Body of pancreas (tissue), 4 donors: ENCODE results near the gene CFAP157. TPM values are rescaled to one million over a fixed set of nuclear protein-coding genes. Genes with fewer than 3 reads are reported as not detected.

Experiments used
- ATAC-seq: fragments of 150-250 bp; one replicate; pipeline ENCODE4 v1.9.1; 2016
- DNase-seq, 4 donors: peaks; one replicate each; pipeline ENCODE4 v3.0.0-alpha.2; 2019
- H3K27ac ChIP-seq, 4 donors: fragments of 200-600 bp; sonication (generic); 1 replicate in 3 of 4; 2 replicates in 1 of 4; pipeline versions ENCODE4 v1.5.1 to v1.6.1; 2016 to 2019; ENCODE audit warnings: mild to moderate bottlenecking in 1 of 4, mixed read lengths in 1 of 4, moderate library complexity in 1 of 4
- H3K27me3 ChIP-seq, 2 donors: fragments of 200-600 bp; sonication (generic); one replicate each; pipeline ENCODE4 v1.6.0; 2016; ENCODE audit warnings: mild to moderate bottlenecking in 1 of 2
- H3K36me3 ChIP-seq, 2 donors: fragments of 200-600 bp; sonication (generic); replicated peaks in 1 of 2; 2 replicates each; pipeline ENCODE4 v1.5.1; 2016; ENCODE audit warnings: low read depth in 2 of 2; ENCODE audit not compliant: insufficient read depth in 1 of 2
- H3K4me1 ChIP-seq: fragments of 200-600 bp; sonication (generic); one replicate; pipeline ENCODE4 v1.6.0; 2016
- H3K4me3 ChIP-seq, 2 donors: fragments of 200-600 bp; sonication (generic); 1 replicate in 1 of 2; 2 replicates in 1 of 2; pipeline ENCODE4 v1.5.1; 2016 to 2019
- H3K9me3 ChIP-seq, 3 donors: fragments of 200-600 bp; sonication (generic); 1 replicate in 2 of 3; 2 replicates in 1 of 3; pipeline ENCODE4 v1.5.1; 2016
- POLR2A ChIP-seq, 3 donors: fragments of 450-650 bp; IDR thresholded peaks; one replicate each; pipeline ENCODE4 v1.6.1; 2016; ENCODE audit warnings: antibody characterized with exemption in 3 of 3, mild to moderate bottlenecking in 2 of 3
- WGBS, 2 donors: methylation state at CpG; one replicate each; pipeline ENCODE4 v1.1.5; 2017; 5-methylcytosine and 5-hydroxymethylcytosine counted together
- intact Hi-C: fragments of 100-400 bp; cut with DNase I; formaldehyde crosslinking; loops from one replicate; pipeline ENCODE4 v1.15.1; 2023
- total RNA-seq, 2 donors: library from RNA; depleted of rRNA; stranded (reverse); fragments of >200 nt; gene quantifications; one replicate each; pipeline ENCODE4 v1.1.0, GENCODE V29; 2016
- TF ChIP-seq, protein P1 (sequence below), 7 experiments: fragments of 450-650 bp in 4 of 7; fragments of 200-600 bp in 3 of 7; sonication (generic) in 3 of 7; IDR thresholded peaks; one replicate each; pipeline ENCODE4 v1.5.1; 2016 to 2019; ENCODE audit warnings: antibody characterized with exemption in 7 of 7

CFAP157 gene
- total RNA-seq, 2 donors from 2014 or later: 2.3 TPM

- intact Hi-C loops: no loop called here
- Histone ChIP-seq H3K9me3 (no peaks in the 10 kb centered on the region), H3K4me3 (no peak overlapping the region), H3K36me3 (no peaks in the 10 kb centered on the region), H3K27ac (no peak overlapping the region), H3K27me3 (no peaks in the 10 kb centered on the region), H3K4me1 (peaks cover 22% of the 10 kb centered on the region)
- DNase-seq (no peak), ATAC-seq (no peak)
- no peak for TF ChIP-seq POLR2A (IDR thresholded peaks at IDR 0.05)
- TF ChIP-seq, protein P1, sequence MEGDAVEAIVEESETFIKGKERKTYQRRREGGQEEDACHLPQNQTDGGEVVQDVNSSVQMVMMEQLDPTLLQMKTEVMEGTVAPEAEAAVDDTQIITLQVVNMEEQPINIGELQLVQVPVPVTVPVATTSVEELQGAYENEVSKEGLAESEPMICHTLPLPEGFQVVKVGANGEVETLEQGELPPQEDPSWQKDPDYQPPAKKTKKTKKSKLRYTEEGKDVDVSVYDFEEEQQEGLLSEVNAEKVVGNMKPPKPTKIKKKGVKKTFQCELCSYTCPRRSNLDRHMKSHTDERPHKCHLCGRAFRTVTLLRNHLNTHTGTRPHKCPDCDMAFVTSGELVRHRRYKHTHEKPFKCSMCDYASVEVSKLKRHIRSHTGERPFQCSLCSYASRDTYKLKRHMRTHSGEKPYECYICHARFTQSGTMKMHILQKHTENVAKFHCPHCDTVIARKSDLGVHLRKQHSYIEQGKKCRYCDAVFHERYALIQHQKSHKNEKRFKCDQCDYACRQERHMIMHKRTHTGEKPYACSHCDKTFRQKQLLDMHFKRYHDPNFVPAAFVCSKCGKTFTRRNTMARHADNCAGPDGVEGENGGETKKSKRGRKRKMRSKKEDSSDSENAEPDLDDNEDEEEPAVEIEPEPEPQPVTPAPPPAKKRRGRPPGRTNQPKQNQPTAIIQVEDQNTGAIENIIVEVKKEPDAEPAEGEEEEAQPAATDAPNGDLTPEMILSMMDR (IDR thresholded peaks at IDR 0.05): no peak
- WGBS, 2 donors: 50 to 70% methylated on average over 3 to 5 of the region's 5 CpGs
Measured at GRCh38 chr9:127707766-127708165, 978 bp downstream of the CFAP157 start.

DNA sequence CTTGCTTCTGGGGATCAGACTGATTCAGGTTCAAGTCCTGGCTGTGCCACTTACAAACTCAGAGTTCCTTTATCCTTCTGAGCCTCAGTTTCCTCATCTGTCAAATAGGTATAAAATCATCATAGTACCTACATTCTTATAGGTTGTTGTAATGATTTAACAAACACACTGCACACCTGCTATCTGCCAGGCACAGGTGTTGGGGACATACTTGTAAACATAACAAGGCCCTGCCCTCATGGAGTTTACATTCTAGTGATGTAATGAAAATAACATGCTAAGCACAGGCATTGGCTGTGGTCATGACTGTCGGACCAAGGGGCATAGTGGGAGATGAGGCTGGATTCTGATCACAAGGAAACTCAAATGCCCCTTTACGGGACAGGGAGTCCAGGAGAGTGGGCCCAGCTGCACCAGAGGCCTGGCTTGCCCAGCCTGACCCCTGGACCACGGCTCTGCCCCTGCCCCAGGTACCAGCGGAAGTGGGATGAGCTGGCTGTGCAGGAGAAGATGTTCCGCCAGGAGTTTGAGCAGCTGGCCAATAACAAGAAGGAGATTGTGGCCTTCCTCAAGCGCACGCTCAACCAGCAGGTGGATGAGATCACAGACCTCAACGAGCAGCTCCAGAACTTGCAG is 2.3 kb downstream of the CFAP157 start:
- ATAC-seq (no peak), DNase-seq (no peak)
- WGBS, 2 donors: 88 to 91% methylated on average over 8 of the region's 8 CpGs
- Histone ChIP-seq H3K9me3 (no peaks in the 10 kb centered on the region), H3K4me3 (no peak overlapping the region), H3K27me3 (no peaks in the 10 kb centered on the region), H3K36me3 (no peaks in the 10 kb centered on the region), H3K27ac (no peak overlapping the region), H3K4me1 (peaks cover 27% of the 10 kb centered on the region)
- intact Hi-C loops: no loop called here
- no peak for TF ChIP-seq POLR2A (IDR thresholded peaks at IDR 0.05)

DNA sequence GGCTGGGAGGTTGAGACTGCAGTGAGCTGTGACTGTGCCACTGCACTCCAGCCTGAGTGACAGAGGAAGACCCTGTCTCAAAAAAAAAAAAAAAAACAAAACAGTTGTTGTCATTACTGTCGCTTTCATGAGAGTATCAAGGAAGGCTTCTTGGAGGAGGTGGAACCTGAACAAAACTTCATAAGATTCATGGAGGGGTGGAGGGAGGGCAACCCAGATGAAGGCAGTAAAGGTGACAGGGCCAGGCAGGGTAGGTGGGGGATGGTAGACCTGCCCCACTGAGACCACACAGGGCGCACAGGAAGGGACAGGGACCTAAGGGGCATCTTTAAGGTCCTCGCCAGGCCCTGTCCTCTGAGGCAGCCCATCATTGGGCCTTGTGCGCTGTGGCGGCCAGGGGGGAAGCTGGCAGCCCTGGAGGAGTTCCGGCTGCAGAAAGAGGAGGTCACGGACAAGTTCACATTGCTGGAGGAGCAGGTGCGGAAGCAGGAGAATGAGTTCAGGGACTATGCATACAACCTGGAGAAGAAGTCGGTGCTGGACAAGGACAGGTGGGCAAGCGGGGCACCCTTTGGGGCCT is 3.5 kb downstream of the CFAP157 start:
- intact Hi-C loops: no loop called here
- H3K27ac ChIP-seq: no peak overlapping the region
- ATAC-seq (no peak), DNase-seq (no peak)
- no peak for TF ChIP-seq POLR2A (IDR thresholded peaks at IDR 0.05)
- TF ChIP-seq, protein P1 (IDR thresholded peaks at IDR 0.05): no peak
- no peak overlapping the region for H3K4me3 ChIP-seq
- H3K9me3 ChIP-seq: no peaks in the 10 kb centered on the region
- no peaks in the 10 kb centered on the region for H3K36me3 ChIP-seq
- WGBS, 2 donors: 90 to 96% methylated on average over 10 of the region's 10 CpGs
- H3K4me1 ChIP-seq: peaks cover 29% of the 10 kb centered on the region
- no peaks in the 10 kb centered on the region for H3K27me3 ChIP-seq

DNA sequence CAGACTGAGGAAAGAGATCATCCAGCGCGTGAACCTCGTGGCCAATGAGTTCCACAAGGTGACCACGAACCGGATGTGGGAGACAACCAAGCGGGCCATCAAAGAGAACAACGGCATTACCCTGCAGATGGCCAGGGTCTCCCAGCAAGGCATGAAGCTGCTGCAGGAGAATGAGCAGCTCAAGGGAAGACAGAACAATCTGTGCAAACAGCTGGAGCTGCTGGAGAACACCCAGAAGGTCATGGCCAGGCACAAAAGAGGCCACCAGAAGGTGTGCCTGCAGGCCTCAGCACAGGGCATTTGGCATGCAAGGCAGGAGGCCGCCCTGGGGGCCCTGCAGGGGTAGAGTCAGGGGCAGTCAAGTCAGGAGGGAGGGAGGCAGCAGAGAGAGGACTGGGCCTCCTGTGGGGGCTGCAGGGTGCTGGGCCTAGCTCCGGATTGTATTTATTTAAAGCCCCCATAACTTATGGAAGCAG is 4.5 kb downstream of the CFAP157 start:
- intact Hi-C loops: no loop called here
- DNase-seq (no peak), ATAC-seq (no peak)
- TF ChIP-seq, protein P1 (IDR thresholded peaks at IDR 0.05): no peak
- TF ChIP-seq POLR2A (IDR thresholded peaks at IDR 0.05): no peak
- Histone ChIP-seq H3K4me3 (no peak overlapping the region), H3K4me1 (peaks cover 23% of the 10 kb centered on the region), H3K9me3 (no peaks in the 10 kb centered on the region), H3K36me3 (no peaks in the 10 kb centered on the region), H3K27me3 (no peaks in the 10 kb centered on the region), H3K27ac (no peak overlapping the region)
- 68 to 100% methylated on average over 1 to 9 of the region's 9 CpGs for WGBS, 2 donors

GRCh38 chr9:127711831-127712274 is 5.1 kb downstream of the CFAP157 start:
- Histone ChIP-seq H3K27me3 (no peaks in the 10 kb centered on the region), H3K36me3 (no peaks in the 10 kb centered on the region), H3K4me1 (peaks cover 19% of the 10 kb centered on the region), H3K9me3 (no peaks in the 10 kb centered on the region), H3K27ac (no peak overlapping the region), H3K4me3 (no peak overlapping the region)
- intact Hi-C loops: no loop called here
- no peak for ATAC-seq
- 84 to 100% methylated on average over 1 to 10 of the region's 11 CpGs for WGBS, 2 donors
- TF ChIP-seq, protein P1 (IDR thresholded peaks at IDR 0.05): no peak
- TF ChIP-seq POLR2A (IDR thresholded peaks at IDR 0.05): no peak
- no peak for DNase-seq
